ENCODE measurements around the gene MRGPRE. TPM values are rescaled to one million over a fixed set of nuclear protein-coding genes. Genes with fewer than 3 reads are reported as not detected.
"Not testable (repeated sequence)": the region's sequence is repeated elsewhere in the genome, so short reads cannot be mapped to it uniquely, and the experiment has no call there.

Gene MRGPRE
- total RNA-seq = not detected

- intact Hi-C loops (cut with DNase I) = no loop called here
- Histone ChIP-seq H3K4me1 (no peaks in the 10 kb centered on the region), H3K27me3 (no peaks in the 10 kb centered on the region), H3K9me3 (no peaks in the 10 kb centered on the region), H3K36me3 (no peaks in the 10 kb centered on the region), H3K27ac (no peak within 1 kb of the TSS), H3K4me3 (no peak within 1 kb of the TSS), H3K9ac (ENCODE audit: low read depth in 2 of 2, low read length in 2 of 2) (no peak within 1 kb of the TSS)
- no peak for TF ChIP-seq CTCF (IDR thresholded peaks at IDR 0.05)
- DNase-seq = no peak
Measured at GRCh38 chr11:3231851-3232744, at the start of gene MRGPRE. TSS of gene MRGPRE (minus strand) at chr11:3232417. CDS start at chr11:3228799, 3,618 bp downstream.

- H3K36me3 ChIP-seq; intact Hi-C loops (cut with DNase I); H3K4me3 ChIP-seq; H3K27me3 ChIP-seq; DNase-seq; H3K9me3 ChIP-seq; H3K27ac ChIP-seq; H3K9ac ChIP-seq (ENCODE audit: low read depth in 2 of 2, low read length in 2 of 2); H3K4me1 ChIP-seq: not testable (repeated sequence)
Measured at GRCh38 chr11:3281146-3281545, 48.9 kb upstream of the MRGPRE start.

- H3K27ac ChIP-seq; H3K9ac ChIP-seq (ENCODE audit: low read depth in 2 of 2, low read length in 2 of 2); H3K4me1 ChIP-seq; H3K27me3 ChIP-seq; H3K9me3 ChIP-seq; DNase-seq; H3K36me3 ChIP-seq; H3K4me3 ChIP-seq; intact Hi-C loops (cut with DNase I): not testable (repeated sequence)
Measured at GRCh38 chr11:3280662-3281061, 48.4 kb upstream of the MRGPRE start.

GRCh38 chr11:3278922-3279321 is 46.7 kb upstream of the MRGPRE start:
- DNase-seq; H3K9me3 ChIP-seq; H3K27ac ChIP-seq; H3K4me1 ChIP-seq; H3K9ac ChIP-seq (ENCODE audit: low read depth in 2 of 2, low read length in 2 of 2); H3K27me3 ChIP-seq; intact Hi-C loops (cut with DNase I); H3K36me3 ChIP-seq; H3K4me3 ChIP-seq: not testable (repeated sequence)

GRCh38 chr11:3273629-3274028 is 41.4 kb upstream of the MRGPRE start:
- H3K36me3 ChIP-seq; H3K27ac ChIP-seq; H3K27me3 ChIP-seq; DNase-seq; H3K9me3 ChIP-seq; H3K4me3 ChIP-seq; H3K9ac ChIP-seq (ENCODE audit: low read depth in 2 of 2, low read length in 2 of 2); intact Hi-C loops (cut with DNase I); H3K4me1 ChIP-seq: not testable (repeated sequence)

GRCh38 chr11:3262548-3262947 is 30.3 kb upstream of the MRGPRE start:
- H3K9me3 ChIP-seq; H3K9ac ChIP-seq (ENCODE audit: low read depth in 2 of 2, low read length in 2 of 2); H3K27me3 ChIP-seq; H3K27ac ChIP-seq; DNase-seq; H3K4me1 ChIP-seq; intact Hi-C loops (cut with DNase I); H3K4me3 ChIP-seq; H3K36me3 ChIP-seq: not testable (repeated sequence)

GRCh38 chr11:3261831-3262230 is 29.6 kb upstream of the MRGPRE start:
- H3K27me3 ChIP-seq; H3K36me3 ChIP-seq; DNase-seq; H3K4me3 ChIP-seq; H3K9ac ChIP-seq (ENCODE audit: low read depth in 2 of 2, low read length in 2 of 2); H3K9me3 ChIP-seq; intact Hi-C loops (cut with DNase I); H3K27ac ChIP-seq; H3K4me1 ChIP-seq: not testable (repeated sequence)

GRCh38 chr11:3257509-3257908 is 25.3 kb upstream of the MRGPRE start:
- H3K9me3 ChIP-seq; H3K4me3 ChIP-seq; H3K4me1 ChIP-seq; H3K9ac ChIP-seq (ENCODE audit: low read depth in 2 of 2, low read length in 2 of 2); H3K27ac ChIP-seq; H3K36me3 ChIP-seq; H3K27me3 ChIP-seq; intact Hi-C loops (cut with DNase I); DNase-seq: not testable (repeated sequence)

- H3K9ac ChIP-seq (ENCODE audit: low read depth in 2 of 2, low read length in 2 of 2); intact Hi-C loops (cut with DNase I); H3K36me3 ChIP-seq; H3K27me3 ChIP-seq; H3K4me1 ChIP-seq; DNase-seq; H3K27ac ChIP-seq; H3K4me3 ChIP-seq; H3K9me3 ChIP-seq: not testable (repeated sequence)
Measured at GRCh38 chr11:3255241-3255640, 23.0 kb upstream of the MRGPRE start.

GRCh38 chr11:3254773-3255172 is 22.6 kb upstream of the MRGPRE start:
- intact Hi-C loops (cut with DNase I); H3K27ac ChIP-seq; H3K4me1 ChIP-seq; H3K36me3 ChIP-seq; H3K9ac ChIP-seq (ENCODE audit: low read depth in 2 of 2, low read length in 2 of 2); DNase-seq; H3K27me3 ChIP-seq; H3K4me3 ChIP-seq; H3K9me3 ChIP-seq: not testable (repeated sequence)

All from colonic mucosa (tissue), 4 donors.